Stimulated activated CD4-positive, alpha-beta T cell treated with anti-CD3 and anti-CD28 coated beads, Interleukin-15, amount 100 ng/mL, for 48 hours (primary cell): ENCODE results near the gene ANKDD1B.
"Not testable (repeated sequence)": the region's sequence is repeated elsewhere in the genome, so short reads cannot be mapped to it uniquely, and the experiment has no call there.

ENCODE experiments used
- DNase-seq, 2 donors: peaks; one replicate each; pipeline ENCODE4 v3.0.0-alpha.2; 2020; ENCODE audit warnings: low read depth in 2 of 2

The ANKDD1B gene

GRCh38 chr5:75660678-75661465 is 49.6 kb downstream of the ANKDD1B start:
- DNase-seq, result no peak

- DNase-seq, result no peak
Measured at GRCh38 chr5:75662061-75662460, 50.8 kb downstream of the ANKDD1B start.

DNA sequence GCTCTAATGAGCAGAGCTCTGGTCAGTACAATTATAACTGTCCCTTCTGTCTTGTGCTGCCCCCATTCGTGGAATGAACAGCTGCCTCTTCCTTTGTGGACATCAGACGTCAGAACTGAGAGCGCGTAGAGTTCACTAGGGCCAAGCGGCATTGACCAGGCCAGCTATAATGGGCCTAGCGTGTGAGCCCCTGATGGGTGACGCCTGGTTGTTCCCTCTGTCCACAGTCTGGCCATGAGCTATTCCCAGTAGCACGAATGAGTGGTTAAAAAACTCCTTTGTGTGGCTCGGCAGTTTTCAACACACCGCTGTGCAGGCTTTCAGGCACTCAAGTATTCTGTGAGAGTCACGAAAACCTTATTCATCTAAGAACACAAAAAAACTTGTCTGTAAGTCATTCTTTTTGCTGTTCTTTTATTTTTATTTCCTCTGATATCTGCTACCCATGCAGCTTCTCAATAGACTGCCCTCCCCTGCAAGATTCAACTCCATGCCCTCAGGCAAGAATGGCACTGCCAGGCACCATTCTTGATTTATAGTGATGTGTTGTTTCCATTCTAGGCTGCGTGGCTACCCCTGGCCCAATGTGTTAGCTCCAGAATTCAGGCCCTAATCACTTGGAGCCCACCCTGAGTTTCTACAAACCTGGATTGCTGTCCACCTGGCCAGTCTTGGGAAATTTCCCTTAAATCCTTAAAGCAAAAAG is 52.5 kb downstream of the ANKDD1B start:
- no peak for DNase-seq

DNA sequence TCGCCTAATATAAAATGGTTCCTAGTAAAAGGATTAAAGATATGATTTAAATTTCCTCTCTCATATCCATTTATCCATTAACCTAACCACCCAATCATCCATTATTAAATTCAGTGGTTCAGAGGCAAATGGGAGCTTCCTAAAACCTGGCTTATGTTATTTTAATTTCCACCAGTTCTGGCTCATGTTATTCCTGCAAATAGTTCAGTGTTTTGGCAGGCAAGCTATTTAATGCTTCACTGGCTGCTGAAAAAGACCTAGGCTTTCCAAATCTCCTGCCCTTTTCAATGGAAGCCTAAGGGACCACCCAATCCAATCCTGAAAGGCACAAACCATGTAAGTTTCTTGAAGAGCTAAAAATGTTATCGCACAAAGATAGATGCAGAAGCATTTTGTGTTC is 53.7 kb downstream of the ANKDD1B start:
- no peak for DNase-seq

- no peak for DNase-seq
Measured at GRCh38 chr5:75666801-75667200, 55.5 kb downstream of the ANKDD1B start.

DNA sequence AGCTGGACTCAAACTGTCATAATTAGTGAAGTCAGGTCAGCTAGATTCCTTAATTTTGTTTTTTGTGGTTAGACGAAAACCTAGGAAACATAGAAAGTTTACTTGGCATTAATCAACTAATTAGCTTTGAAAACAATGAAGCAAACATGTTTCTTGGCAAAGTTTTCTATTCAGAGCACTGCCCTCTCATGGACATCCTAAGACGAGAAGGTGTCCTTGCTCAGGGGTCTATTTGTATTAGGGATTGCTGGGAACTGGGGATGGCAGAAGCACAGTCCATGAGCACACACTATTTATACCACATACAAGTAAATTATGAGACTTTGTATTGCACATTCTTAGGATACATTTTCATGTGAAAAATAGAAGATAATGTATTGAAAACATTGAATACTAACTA is 56.3 kb downstream of the ANKDD1B start:
- DNase-seq, result no peak

DNA sequence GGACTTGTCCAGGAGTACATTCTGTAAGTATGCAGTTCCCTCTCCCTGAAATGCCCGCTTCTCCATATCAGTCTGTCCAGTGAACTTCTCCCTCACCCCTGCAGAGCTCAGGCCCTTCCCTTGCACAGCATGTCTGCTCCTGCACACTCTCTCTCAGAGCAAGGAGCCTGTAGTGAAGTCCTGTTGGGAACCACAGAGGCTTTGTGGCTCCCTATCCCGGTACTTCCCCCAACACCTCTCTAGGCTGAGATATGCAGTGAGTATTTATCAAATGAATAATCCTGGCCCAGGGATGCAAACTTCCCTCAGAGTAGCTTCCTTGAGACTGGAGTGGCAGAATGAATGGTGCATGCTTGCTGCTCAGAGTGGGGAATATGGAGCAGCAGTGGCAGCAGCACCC is 57.2 kb downstream of the ANKDD1B start:
- no peak for DNase-seq

DNA sequence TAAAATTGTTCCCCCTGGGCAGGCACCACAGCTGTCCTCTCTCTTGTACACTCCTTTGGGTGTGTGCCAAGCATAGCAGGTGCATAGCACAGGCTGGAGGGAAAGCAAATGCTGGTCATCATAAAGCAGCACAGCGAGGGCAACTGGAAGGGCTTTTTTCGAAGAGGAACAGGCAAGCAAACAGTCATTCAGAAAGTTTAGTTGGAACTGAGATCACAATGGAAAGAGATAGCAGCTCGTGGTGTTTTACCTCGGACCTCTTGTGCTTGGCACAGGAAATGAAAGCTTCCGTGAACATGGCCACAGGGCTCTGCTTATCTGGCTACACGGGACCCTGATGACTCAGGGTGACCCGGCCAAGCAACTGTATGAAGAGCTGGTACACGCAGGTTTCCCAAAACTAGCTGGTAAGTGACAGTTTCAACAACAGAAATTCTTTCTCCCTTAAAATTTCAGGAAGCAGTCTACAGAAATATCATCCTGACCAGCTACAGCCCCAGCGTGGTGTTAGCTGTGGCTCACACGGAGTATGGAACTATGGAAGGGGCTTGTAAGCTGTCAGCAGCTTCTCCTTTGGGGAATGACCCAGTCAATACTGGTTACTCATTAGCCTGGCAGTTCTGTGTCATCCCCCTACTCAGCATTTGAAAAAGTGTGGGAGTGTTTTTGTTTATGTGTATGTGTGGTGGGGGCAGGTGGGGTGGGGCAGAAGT is 57.9 kb downstream of the ANKDD1B start:
- peak; percentile 63 to 69 for DNase-seq

DNA sequence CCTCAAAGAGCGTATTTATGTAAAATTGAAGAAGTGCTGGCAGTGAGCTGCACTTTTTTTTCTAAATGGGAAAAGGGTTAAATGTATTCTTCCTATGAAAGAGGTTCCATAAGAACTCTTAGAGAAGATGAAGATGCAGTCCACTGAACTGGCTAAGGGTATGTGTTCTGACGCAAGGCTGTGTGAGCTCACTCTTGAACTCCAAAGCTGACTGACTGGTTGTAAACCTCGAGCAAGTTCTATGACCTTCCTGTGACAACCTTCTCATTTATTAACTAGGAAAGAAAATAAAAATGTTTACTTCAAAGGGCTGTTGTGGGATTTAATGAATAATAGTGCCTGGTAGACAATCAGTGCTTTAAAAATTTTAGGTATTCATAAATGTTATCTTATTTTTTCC is 59.3 kb downstream of the ANKDD1B start:
- no peak for DNase-seq

- DNase-seq, result no peak
Measured at GRCh38 chr5:75671506-75671905, 60.3 kb downstream of the ANKDD1B start.

- no peak for DNase-seq
Measured at GRCh38 chr5:75672616-75673015, 61.4 kb downstream of the ANKDD1B start.

GRCh38 chr5:75675783-75676182 is 64.5 kb downstream of the ANKDD1B start:
- DNase-seq, result no peak

DNA sequence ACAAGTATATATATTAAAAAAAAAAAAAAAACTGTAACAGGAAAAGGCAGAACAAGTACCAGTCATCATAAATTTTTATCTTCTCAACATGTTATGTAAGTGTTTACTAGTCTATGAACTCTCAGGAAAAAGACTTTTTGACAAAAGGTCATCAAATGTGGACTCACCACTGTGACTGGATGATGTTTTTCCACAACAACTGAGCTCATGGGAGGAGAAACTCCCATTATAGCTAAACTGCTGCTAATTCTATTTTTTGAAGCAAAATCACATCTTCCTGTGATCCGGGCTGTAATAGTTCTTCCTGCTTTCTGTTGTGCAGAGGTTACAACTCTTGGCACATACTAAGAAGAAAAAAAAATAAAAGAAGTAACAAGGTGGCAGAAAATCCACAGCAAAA is 66.4 kb downstream of the ANKDD1B start:
- no peak for DNase-seq

DNA sequence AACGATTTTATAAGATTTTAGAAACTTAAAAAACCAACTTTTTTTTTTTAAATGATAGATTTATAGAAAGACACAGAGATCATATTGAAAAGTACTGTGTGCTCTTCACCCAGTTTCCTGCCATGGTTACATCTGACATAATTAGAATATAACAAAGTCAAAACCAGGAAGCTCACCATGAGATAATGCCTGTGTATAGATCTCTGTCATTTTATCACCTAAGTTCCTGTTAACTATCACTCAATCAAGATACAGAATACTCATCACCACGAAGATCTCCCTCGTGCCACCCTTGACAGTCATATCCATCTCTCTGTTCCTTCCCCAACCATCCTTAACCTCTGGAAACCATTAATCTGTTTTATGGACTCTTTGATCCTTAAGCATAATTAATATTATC is 66.9 kb downstream of the ANKDD1B start:
- no peak for DNase-seq

DNA sequence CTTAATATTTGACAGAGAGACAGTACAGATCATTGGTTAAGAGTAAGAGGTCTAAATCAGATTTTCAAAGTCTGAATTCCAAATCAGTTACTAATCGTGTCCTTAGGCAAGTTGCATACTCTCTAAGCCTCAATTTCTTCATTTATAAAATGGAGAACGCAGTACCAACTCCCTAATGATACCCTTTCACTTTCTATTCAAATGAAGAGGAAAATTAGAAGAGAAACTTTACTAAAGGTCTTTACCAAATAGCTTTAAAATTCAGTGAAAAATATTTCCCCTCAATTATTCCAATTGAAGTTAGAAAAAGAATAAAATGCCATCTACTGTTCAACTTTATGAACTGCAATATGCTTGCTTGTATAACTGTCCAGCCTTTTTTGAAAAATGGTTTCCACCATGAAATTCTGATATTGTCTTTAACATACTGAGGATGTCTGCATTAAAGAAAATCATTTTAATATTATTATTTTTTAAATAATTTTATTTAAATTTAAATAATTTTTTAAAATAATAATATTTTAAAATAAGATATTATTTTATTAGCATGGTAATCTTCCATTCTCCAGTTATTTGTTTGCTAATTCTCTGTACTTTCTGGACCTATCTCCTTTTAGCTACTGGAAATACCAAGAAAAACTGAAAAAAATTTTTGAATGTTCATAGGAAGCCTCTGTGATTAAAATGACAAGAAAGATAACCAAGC is 70.0 kb downstream of the ANKDD1B start:
- no peak for DNase-seq

- no peak for DNase-seq
Measured at GRCh38 chr5:75685141-75685540, 73.9 kb downstream of the ANKDD1B start.

DNA sequence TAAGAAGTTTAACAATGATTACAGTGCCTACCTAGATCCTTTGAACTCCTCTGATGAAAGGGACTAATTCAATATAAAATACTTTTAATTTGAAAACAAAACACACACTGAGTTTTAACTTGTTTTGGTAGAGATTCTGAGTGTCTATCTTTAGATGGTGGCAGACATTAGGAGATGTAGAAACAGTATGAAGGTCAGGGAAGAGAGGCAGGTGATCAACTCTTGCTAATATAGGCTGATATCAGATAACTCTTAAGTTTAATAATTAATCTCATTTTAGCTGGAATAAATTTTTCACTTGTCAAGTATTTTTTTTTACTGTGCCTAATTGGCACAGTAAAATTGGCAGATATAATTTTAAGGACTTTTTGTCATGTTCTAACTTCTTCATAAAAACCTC is 75.2 kb downstream of the ANKDD1B start:
- DNase-seq, result no peak

DNA sequence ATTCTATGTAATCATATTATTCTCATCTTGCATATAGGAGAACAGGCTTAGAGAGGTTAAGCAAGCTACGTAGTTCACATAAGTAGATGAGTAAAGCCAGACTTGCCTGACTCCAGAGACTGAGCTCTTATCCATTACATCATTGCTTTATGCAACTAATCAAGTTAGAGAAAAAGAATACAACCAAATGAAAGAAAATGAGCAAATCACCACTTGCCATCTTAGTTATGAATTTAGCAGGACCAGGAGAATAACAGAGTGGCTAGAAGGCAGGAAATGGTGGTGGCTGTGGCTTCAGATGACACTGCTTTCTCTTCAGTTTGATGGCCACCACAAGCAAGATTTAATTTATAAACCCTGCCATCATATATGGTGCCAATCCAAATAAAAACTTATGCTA is 79.4 kb downstream of the ANKDD1B start:
- no peak for DNase-seq

- DNase-seq, result no peak
Measured at GRCh38 chr5:75694781-75695180, 83.5 kb downstream of the ANKDD1B start.

GRCh38 chr5:75695472-75696351 is 84.5 kb downstream of the ANKDD1B start:
- DNase-seq, result not testable (repeated sequence)

DNA sequence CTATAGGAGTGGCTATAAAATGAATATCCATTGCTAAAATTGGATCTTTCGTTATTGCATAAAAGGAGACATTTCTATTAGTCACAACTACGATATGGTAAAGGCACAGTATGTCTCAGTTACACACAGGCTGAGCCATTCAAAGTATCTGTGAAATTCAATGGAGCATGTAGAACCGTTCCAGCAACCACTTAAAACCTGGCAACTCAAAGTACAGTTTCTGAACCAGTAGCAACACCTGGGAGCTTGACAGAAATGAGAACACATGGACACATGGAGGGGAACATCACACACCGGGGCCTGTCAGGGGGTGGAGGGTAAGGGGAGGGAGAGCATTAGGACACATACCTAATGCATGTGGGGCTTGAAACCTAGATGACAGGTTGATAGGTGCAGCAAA is 90.6 kb downstream of the ANKDD1B start:
- no peak for DNase-seq
